Measurements from ENCODE around the gene SLC10A7. TPM values are rescaled to one million over a fixed set of nuclear protein-coding genes. Genes with fewer than 3 reads are reported as not detected.

SLC10A7 gene
- total and polyA plus RNA-seq, 3 donors from 2014 or later = 6.4 to 12.4 (median 11.6) TPM

DNA sequence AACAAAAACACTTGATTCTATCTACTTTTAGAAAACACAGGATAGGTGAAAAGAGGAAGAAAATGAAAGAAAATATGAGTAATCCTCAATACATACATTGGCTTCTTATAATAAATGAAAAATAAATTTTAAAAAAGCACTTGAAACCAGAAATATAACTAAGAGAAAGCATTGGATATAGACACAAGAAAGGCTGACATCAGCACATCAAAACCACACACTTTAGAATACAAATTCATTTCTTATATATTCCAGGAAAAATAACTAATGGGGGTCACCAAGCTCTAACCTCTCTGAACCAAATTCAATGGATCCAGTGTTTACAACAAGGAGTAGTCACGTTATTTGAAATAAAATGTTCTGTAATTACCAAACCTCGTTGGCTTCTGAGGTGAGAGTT, 173.9 kb downstream of the SLC10A7 start:
- H3K4me3 ChIP-seq = no peak overlapping the region
- DNase-seq = no peak
- TF ChIP-seq POLR2A (IDR thresholded peaks at IDR 0.05) = no peak
- no peak for TF ChIP-seq CTCF (IDR thresholded peaks at IDR 0.05)
- H3K27me3 ChIP-seq = no peaks in the 10 kb centered on the region
- no peaks in the 10 kb centered on the region for H3K36me3 ChIP-seq (ENCODE audit: low read depth, missing control alignments)
- no peaks in the 10 kb centered on the region for H3K4me1 ChIP-seq
- H3K27ac ChIP-seq = no peak overlapping the region
- intact Hi-C loops (cut with DNase I; ENCODE audit: low total_unique reads) = no loop called here
- 80 to 82% methylated on average over 2 of the region's 2 CpGs for WGBS, 2 donors
- no peaks in the 10 kb centered on the region for H3K9me3 ChIP-seq

- H3K4me3 ChIP-seq = no peak overlapping the region
- no peaks in the 10 kb centered on the region for H3K27me3 ChIP-seq
- TF ChIP-seq CTCF (IDR thresholded peaks at IDR 0.05) (no peak), POLR2A (IDR thresholded peaks at IDR 0.05) (no peak)
- no peak for DNase-seq
- no peaks in the 10 kb centered on the region for H3K36me3 ChIP-seq (ENCODE audit: low read depth, missing control alignments)
- no peaks in the 10 kb centered on the region for H3K4me1 ChIP-seq
- H3K9me3 ChIP-seq = no peaks in the 10 kb centered on the region
- H3K27ac ChIP-seq = no peak overlapping the region
- WGBS, 2 donors = 39 to 86% methylated on average over 1 of the region's 1 CpG
- intact Hi-C loops (cut with DNase I; ENCODE audit: low total_unique reads) = no loop called here
Observed at GRCh38 chr4:146346276-146346675, 175.5 kb downstream of the SLC10A7 start.

DNA sequence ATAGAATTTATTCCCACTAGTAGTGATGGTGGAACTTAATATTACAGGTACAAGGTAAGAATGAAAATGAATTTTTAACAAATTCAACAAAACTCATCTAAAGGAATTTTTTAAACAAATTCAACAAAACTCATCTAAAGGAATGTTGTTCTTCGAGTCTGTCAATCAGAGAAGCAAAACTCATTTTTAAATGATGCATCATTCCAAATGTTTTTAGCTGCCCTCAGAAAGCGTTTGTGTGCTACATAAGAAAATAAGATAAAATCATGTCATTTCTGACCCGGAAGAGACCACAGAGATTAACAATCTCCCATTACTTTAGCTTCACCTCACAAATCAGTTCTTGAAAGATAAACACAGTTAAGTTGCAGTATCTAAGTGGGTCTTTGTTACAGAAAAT, 178.0 kb downstream of the SLC10A7 start:
- H3K36me3 ChIP-seq (ENCODE audit: low read depth, missing control alignments) = no peaks in the 10 kb centered on the region
- no peak overlapping the region for H3K4me3 ChIP-seq
- no peak for DNase-seq
- no peaks in the 10 kb centered on the region for H3K4me1 ChIP-seq
- TF ChIP-seq CTCF (IDR thresholded peaks at IDR 0.05) (no peak), POLR2A (IDR thresholded peaks at IDR 0.05) (no peak)
- no peaks in the 10 kb centered on the region for H3K27me3 ChIP-seq
- H3K9me3 ChIP-seq = no peaks in the 10 kb centered on the region
- 85 to 90% methylated on average over 3 of the region's 3 CpGs for WGBS, 2 donors
- no peak overlapping the region for H3K27ac ChIP-seq
- intact Hi-C loops (cut with DNase I; ENCODE audit: low total_unique reads) = no loop called here

DNA sequence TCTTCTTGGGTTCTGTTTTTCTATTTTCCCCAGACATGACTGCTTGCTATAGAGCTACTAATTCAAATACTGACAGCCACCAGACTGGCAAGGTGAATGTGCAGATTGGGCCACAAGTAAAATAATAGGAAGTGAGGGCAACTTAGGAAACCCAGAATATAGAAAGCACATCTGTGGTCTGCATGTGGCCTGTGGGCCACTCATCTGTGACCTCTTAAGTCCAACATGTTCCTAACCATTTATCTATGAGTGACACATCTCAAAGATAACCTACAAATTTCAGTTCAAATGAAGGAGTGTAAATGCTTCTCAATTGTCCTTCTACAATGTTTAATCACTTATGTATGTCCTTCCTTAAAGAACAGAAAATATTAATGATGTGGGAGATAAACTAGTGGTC, 178.5 kb downstream of the SLC10A7 start:
- no peak for DNase-seq
- Histone ChIP-seq H3K36me3 (ENCODE audit: low read depth, missing control alignments) (no peaks in the 10 kb centered on the region), H3K4me3 (no peak overlapping the region), H3K27me3 (no peaks in the 10 kb centered on the region), H3K9me3 (no peaks in the 10 kb centered on the region), H3K4me1 (no peaks in the 10 kb centered on the region), H3K27ac (no peak overlapping the region)
- TF ChIP-seq POLR2A (IDR thresholded peaks at IDR 0.05) (no peak), CTCF (IDR thresholded peaks at IDR 0.05) (no peak)
- intact Hi-C loops (cut with DNase I; ENCODE audit: low total_unique reads) = no loop called here

GRCh38 chr4:146342600-146343192, 179.0 kb downstream of the SLC10A7 start:
- Histone ChIP-seq H3K9me3 (no peaks in the 10 kb centered on the region), H3K4me1 (no peaks in the 10 kb centered on the region), H3K4me3 (no peak overlapping the region), H3K27me3 (no peaks in the 10 kb centered on the region), H3K36me3 (ENCODE audit: low read depth, missing control alignments) (no peaks in the 10 kb centered on the region), H3K27ac (no peak overlapping the region)
- 92 to 95% methylated on average over 1 of the region's 1 CpG for WGBS, 2 donors
- intact Hi-C loops (cut with DNase I; ENCODE audit: low total_unique reads) = no loop called here
- peak; percentile 30 for DNase-seq
- peak in 2 of 3 experiments; percentile 35 to 70 for TF ChIP-seq CTCF (IDR thresholded peaks at IDR 0.05)
- TF ChIP-seq POLR2A (IDR thresholded peaks at IDR 0.05) = no peak
